Measurements from ENCODE around the gene SDR39U1.

Gene SDR39U1

GRCh38 chr14:24432259-24433131 is 10.1 kb downstream of the SDR39U1 start:
- TF ChIP-seq SIN3A (IDR thresholded peaks at IDR 0.05; ENCODE audit: borderline replicate concordance, insufficient read depth, low read length) (no peak), FOXP2 (optimal IDR thresholded peaks at IDR 0.05; ENCODE audit: borderline replicate concordance, extremely low read depth, extremely low read length, insufficient read depth) (no peak), REST (IDR thresholded peaks at IDR 0.05; ENCODE audit: insufficient read depth in 1 of 2, low read depth in 2 of 2, low read length in 2 of 2) (no peak), POLR2AphosphoS5 (IDR thresholded peaks at IDR 0.05; ENCODE audit: low read depth, low read length) (no peak), TAF1 (IDR thresholded peaks at IDR 0.05; ENCODE audit: borderline replicate concordance, insufficient read depth, low read length) (no peak)

GRCh38 chr14:24431569-24432258 is 10.9 kb downstream of the SDR39U1 start:
- TF ChIP-seq FOXP2 (optimal IDR thresholded peaks at IDR 0.05; ENCODE audit: borderline replicate concordance, extremely low read depth, extremely low read length, insufficient read depth), result peak; percentile 54
- no peak for TF ChIP-seq SIN3A (IDR thresholded peaks at IDR 0.05; ENCODE audit: borderline replicate concordance, insufficient read depth, low read length)

- TF ChIP-seq POLR2AphosphoS5 (IDR thresholded peaks at IDR 0.05; ENCODE audit: low read depth, low read length) (no peak), TAF1 (IDR thresholded peaks at IDR 0.05; ENCODE audit: borderline replicate concordance, insufficient read depth, low read length) (no peak), SIN3A (IDR thresholded peaks at IDR 0.05; ENCODE audit: borderline replicate concordance, insufficient read depth, low read length) (no peak), REST (IDR thresholded peaks at IDR 0.05; ENCODE audit: insufficient read depth in 1 of 2, low read depth in 2 of 2, low read length in 2 of 2) (no peak), FOXP2 (optimal IDR thresholded peaks at IDR 0.05; ENCODE audit: borderline replicate concordance, extremely low read depth, extremely low read length, insufficient read depth) (no peak)
Observed at GRCh38 chr14:24430682-24431568, 11.7 kb downstream of the SDR39U1 start.

GRCh38 chr14:24430143-24430681 is 12.4 kb downstream of the SDR39U1 start:
- TF ChIP-seq SIN3A (IDR thresholded peaks at IDR 0.05; ENCODE audit: borderline replicate concordance, insufficient read depth, low read length) (no peak), REST (IDR thresholded peaks at IDR 0.05; ENCODE audit: insufficient read depth in 1 of 2, low read depth in 2 of 2, low read length in 2 of 2) (no peak), TAF1 (IDR thresholded peaks at IDR 0.05; ENCODE audit: borderline replicate concordance, insufficient read depth, low read length) (no peak), FOXP2 (optimal IDR thresholded peaks at IDR 0.05; ENCODE audit: borderline replicate concordance, extremely low read depth, extremely low read length, insufficient read depth) (no peak), POLR2AphosphoS5 (IDR thresholded peaks at IDR 0.05; ENCODE audit: low read depth, low read length) (no peak)

Data from PFSK-1 (cell line).